ENCODE measurements around the gene ST6GALNAC6. TPM values are rescaled to one million over a fixed set of nuclear protein-coding genes. Genes with fewer than 3 reads are reported as not detected.
A peak's percentile ranks its signal among the peaks of the same experiment; 100 is the strongest.

Gene ST6GALNAC6
- total and polyA plus RNA-seq, 2 of the 4 experiments (the other 2 are of a cell fraction) = 35.7 to 48.6 TPM

- Histone ChIP-seq H3K56ac (ENCODE audit: extremely low read depth, insufficient read depth, low read length) (no peak overlapping the region), H2AFZ (replicated peaks; ENCODE audit: low read length, poor library complexity) (no peak overlapping the region), H4K8ac (ENCODE audit: low read depth in 2 of 2, low read length in 2 of 2) (no peak overlapping the region), H3K4me3 (ENCODE audit: insufficient read depth, low read depth, low read length) (no peak overlapping the region), H3K4me2 (ENCODE audit: low read depth, low read length) (no peak overlapping the region), H3K9me3 (ENCODE audit: control insufficient read depth, insufficient read depth, low read length) (no peaks in the 10 kb centered on the region), H4K20me1 (ENCODE audit: insufficient read depth, low read length) (0 out of 2 replicates have a peak, but pooled peaks cover 6% of the 10 kb centered on the region), H3K9ac (ENCODE audit: low read depth, low read length) (no peak overlapping the region), H3K4me1 (ENCODE audit: control insufficient read depth, insufficient read depth, low read length) (peaks cover 24% of the 10 kb centered on the region), H3K27ac (ENCODE audit: insufficient read depth, low read length) (no peak overlapping the region), H2BK120ac (ENCODE audit: low read depth, low read length) (no peak overlapping the region), H3K27me3 (ENCODE audit: control insufficient read depth, insufficient read depth, low read length) (no peaks in the 10 kb centered on the region), H2AK5ac (ENCODE audit: low read depth, low read length) (peak overlapping the region; percentile 78; the same call in 1 of the 2 replicates), H3K14ac (replicated peaks; ENCODE audit: low read depth, low read length) (no peak overlapping the region), H4K91ac (ENCODE audit: insufficient read depth, low read depth, low read length) (no peak overlapping the region), H3K23ac (ENCODE audit: low read depth, low read length) (no peak overlapping the region), H3K79me1 (ENCODE audit: low read depth in 1 of 2, low read length in 2 of 2) (peaks cover 20 to 34% of the 10 kb centered on the region in 2 experiments; a peak in 3 of 4 replicates), H2BK20ac (ENCODE audit: low read depth, low read length) (no peak overlapping the region), H2AK9ac (replicated peaks; ENCODE audit: low read depth, low read length, poor library complexity) (peak overlapping the region; percentile 85), H2BK15ac (ENCODE audit: low read depth, low read length) (no peak overlapping the region), H3K36me3 (ENCODE audit: control insufficient read depth, insufficient read depth, low read length) (peaks cover 21% of the 10 kb centered on the region), H2BK5ac (ENCODE audit: low read depth, low read length, poor library complexity, severe bottlenecking) (no peak overlapping the region), H3K9me1 (ENCODE audit: insufficient read depth, low read length) (no peaks in the 10 kb centered on the region), H3K18ac (ENCODE audit: low read depth, low read length) (no peak overlapping the region), H3K4ac (ENCODE audit: low read depth, low read length) (no peak overlapping the region), H4K5ac (ENCODE audit: low read depth, low read length) (no peak overlapping the region)
- dilution Hi-C loops (cut with HindIII; ENCODE audit: low sequenced_read_pairs, unreplicated experiment) (no loop called here), in situ Hi-C loops (cut with MboI; ENCODE audit: low sequenced_read_pairs) (no loop called here), intact Hi-C loops (cut with micrococcal nuclease) (no loop called here)
- CTCF ChIA-PET = no interaction called here
- ATAC-seq (ENCODE audit: low read depth) (no peak), DNase-seq (no peak)
- no CpG with 5 or more reads among the region's 19 CpGs for WGBS, 2 experiments (ENCODE audit: extremely low coverage in 2 of 2, insufficient read length in 1 of 2)
- POLR2A ChIA-PET (ENCODE audit: unreplicated experiment) = interaction anchor here (0.6 kb wide), 1 partner anchor 140 kb away, joined by 3 read pairs; the partner anchor contains the start of gene TOR2A
- BruUV-seq (replicated peaks) = no TSS peak
- TF ChIP-seq ELK1 (IDR thresholded peaks at IDR 0.05; ENCODE audit: borderline replicate concordance, low read depth, low read length) = no peak
- TF ChIP-seq SMC3 (IDR thresholded peaks at IDR 0.05; ENCODE audit: low read depth, low read length) = no peak
- no peak for TF ChIP-seq FOS (IDR thresholded peaks at IDR 0.05; ENCODE audit: low read depth, low read length)
- TF ChIP-seq POLR2A (IDR thresholded peaks at IDR 0.05; ENCODE audit: low read depth, low read length) = no peak
- TF ChIP-seq NFE2L2 (IDR thresholded peaks at IDR 0.05; ENCODE audit: low read depth, low read length) = no peak
- no peak for TF ChIP-seq BHLHE40 (IDR thresholded peaks at IDR 0.05; ENCODE audit: low read depth, low read length)
- no peak for TF ChIP-seq RAD21 (IDR thresholded peaks at IDR 0.05; ENCODE audit: low read length)
- TF ChIP-seq RFX5 (IDR thresholded peaks at IDR 0.05; ENCODE audit: low read depth, low read length) = no peak
- no peak for TF ChIP-seq CHD1 (IDR thresholded peaks at IDR 0.05; ENCODE audit: low read depth, low read length)
- no peak for TF ChIP-seq MAFK (IDR thresholded peaks at IDR 0.05; ENCODE audit: low read depth, low read length)
- TF ChIP-seq CTCF (conservative IDR thresholded peaks at IDR 0.05; ENCODE audit: low read depth, low read length) = no peak
- no peak for TF ChIP-seq USF2 (IDR thresholded peaks at IDR 0.05; ENCODE audit: low read depth, low read length)
- TF ChIP-seq MXI1 (IDR thresholded peaks at IDR 0.05; ENCODE audit: borderline replicate concordance, low read depth, low read length) = no peak
- no peak for TF ChIP-seq MAZ (IDR thresholded peaks at IDR 0.05; ENCODE audit: borderline replicate concordance, low read depth, low read length)
- TF ChIP-seq CEBPB (IDR thresholded peaks at IDR 0.05; ENCODE audit: low read depth, low read length) = no peak
Measured at GRCh38 chr9:127874301-127875221, 24.8 kb downstream of the ST6GALNAC6 start.

Measured in IMR-90 (cell line).